DLD1 (cell line): ENCODE results near the gene CMTM7.

ENCODE experiments used
- in situ Hi-C: cut with HindIII; loops from 2 replicates; pipeline ENCODE4 v1.10.0; 2017; ENCODE audit warnings: low sequenced_read_pairs

CMTM7 gene

DNA sequence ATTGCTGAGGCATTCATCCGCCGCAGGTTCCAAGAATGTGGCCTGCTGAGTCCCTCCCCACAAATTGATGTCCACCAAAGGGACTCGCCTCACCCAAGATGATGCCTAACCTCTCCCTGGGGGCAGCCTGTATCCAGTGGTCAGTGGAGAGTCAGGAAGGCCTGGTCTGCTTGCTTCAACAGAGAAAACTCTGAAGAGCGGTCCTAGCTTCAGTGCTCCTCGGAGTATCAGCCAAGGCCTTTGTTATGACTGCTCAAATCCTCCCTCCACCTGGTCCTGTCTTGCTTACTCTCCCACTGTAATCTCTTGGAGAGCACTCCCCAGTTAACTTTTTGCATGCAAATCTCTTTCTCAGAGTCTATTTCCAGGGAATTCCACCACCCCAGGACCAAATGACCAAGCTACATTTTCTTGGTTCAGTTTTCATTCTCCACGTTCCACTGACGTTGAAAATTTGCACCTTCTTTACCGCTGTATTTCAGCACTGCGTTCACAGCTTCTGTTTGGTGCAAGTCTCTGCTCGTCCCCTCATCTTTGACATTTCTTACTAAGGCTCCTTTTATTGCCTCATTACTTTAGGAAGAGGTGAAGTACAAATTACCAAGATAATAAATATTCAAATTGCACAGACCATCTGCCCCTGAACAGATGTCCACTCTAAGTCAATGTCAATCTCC, 22.3 kb downstream of the CMTM7 start:
- in situ Hi-C loops, result no loop called here

DNA sequence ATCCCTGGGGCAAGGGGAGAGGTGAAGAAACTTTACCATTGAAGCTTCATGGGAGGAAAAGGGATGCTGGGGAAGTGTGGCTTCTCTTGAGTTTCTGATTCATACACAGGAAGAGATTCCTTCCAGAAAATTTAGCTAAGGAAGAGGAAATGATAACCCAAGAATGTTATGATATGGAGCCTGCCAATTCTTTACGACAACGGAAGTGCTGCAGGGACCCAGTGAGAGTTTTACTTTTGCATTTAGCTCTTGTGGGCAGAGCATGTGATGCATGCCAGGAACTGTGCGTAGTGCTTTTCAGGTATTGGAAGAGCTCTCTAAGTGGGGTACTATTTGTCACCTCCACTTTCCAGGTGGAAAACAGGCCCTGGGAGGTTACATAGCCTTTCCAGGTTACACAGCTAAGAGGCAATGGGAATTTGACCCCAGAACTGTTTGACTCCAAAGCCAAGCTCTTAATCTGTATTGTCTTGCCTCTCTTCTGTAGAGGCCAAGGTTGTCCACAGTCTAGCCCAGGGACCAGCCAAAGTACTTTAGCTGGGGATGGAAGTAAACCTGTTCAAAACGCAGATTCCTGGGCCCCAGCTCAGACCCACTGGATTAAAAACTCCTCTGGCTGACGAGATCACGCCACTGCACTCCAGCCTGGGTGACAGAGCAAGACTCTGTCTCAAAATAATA, 23.0 kb downstream of the CMTM7 start:
- in situ Hi-C loops, result no loop called here

DNA sequence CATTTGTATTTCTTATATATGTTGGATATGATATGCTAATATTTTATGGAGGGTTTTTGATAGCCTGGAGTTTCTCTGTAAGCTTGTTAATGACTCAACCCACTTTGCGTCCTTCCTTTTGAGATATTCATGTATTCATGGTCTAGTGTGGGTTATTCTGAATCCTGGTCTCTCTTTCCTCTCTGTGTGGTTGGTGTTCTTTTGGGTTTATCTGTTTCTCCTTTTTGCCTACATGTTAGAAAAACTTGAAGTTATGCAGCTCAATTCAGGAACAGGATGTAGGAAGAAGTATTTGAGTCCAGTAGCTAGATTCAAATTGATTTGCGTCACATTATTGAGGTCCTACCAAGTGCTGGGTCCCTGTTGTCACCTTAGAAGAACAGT, 28.1 kb downstream of the CMTM7 start:
- in situ Hi-C loops, result no loop called here

DNA sequence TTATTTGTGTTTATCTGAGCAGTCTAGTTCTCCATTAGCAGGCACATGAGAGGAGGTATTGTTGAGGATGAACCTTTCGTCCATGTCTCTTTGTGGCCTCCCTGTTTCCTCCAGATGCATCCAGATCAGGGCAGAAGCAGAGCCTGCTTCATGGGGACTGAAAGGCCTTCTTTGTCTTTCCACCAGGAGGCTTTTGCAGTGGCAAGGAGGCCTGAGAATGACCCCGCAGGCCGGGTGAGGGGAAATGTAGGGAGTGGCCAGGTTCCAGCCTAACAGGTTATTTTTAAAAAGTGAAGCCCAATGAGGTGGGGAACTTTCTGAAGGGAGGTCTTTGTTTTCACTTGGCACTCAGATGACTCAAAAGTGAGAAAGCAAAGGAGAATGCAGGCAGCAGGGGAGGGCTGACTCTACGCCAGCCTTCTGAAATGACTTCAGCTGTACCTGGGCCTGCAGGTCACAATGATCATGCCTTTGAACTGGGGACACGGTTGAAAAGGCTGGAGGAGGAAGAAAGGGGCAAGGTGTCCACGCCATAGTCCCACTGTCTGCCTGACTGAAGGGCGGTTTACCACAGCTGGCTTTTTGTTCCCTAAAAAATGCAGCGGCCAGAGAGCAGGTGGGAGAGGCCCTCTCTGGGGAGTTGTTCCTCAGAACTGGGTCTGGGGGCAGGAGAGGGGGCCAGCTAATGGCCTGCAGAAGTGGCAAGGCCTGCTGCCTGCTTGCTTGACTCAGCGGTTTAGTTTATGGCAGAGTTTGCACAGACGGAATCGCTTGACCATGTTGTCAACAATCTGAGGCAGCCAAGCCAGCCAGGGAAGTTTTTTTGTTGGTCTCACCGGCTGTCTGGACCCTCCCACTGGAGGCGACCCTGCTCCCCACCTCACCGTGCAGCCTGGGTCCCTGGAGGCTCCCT, 28.7 kb downstream of the CMTM7 start:
- in situ Hi-C loops, result no loop called here

DNA sequence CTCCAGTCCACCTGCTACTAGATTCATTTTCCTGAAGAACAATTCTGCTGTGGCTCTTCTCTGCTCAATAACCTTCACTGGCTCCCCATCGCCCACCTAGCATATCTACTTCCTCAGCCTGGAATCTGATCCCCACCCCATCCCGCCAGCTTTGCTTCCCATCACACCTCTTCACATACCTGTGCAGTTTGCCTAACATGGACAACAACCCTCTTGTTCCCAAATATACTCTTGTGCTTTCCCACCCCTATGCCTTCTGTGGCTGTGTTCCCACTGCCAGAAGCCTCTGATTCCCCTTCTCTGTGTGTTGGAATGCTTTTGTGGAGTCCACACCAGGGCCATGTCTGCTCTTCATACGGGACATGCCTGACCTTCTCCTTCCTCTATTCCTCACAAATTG, 29.5 kb downstream of the CMTM7 start:
- in situ Hi-C loops, result no loop called here

DNA sequence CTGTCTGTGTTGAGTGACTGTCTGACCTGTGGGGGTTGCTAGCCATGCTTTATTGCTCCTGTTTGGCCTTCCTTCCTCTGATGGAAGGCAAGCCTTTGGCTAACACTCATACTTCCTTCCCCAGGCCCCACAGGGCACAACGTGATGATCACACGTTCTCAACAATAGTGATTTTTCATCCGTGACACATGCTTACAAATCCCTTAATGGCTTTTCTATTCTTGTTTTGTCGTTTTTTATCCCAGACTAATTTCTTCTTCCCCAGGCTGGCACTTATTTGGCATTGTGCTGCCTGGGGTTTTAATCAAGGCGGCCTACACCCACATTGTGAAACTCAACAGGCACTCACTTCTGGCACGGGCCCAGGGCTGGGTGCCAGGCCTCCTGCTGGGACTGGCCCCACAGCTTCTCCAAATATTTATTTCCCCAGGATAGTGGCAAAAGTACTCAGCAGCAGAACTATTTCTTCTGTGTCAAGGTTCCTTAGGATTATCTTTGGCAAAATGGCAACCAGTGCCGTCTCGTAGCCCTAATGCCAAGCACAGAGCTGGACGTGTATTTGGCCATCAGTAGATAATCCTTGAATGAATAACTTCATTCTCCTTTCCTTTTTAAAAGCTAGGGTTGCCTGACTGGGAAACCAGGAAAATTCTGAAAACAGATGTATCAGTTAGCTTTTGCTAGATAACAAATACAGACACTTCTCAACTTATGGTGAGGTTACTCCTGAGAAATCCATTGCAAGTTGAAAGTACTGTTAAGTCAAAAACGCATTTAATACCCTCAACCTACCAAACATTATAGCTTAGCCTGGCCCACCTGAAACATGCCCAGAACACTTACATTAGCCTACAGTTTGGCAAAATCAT, 30.6 kb downstream of the CMTM7 start:
- in situ Hi-C loops, result no loop called here

DNA sequence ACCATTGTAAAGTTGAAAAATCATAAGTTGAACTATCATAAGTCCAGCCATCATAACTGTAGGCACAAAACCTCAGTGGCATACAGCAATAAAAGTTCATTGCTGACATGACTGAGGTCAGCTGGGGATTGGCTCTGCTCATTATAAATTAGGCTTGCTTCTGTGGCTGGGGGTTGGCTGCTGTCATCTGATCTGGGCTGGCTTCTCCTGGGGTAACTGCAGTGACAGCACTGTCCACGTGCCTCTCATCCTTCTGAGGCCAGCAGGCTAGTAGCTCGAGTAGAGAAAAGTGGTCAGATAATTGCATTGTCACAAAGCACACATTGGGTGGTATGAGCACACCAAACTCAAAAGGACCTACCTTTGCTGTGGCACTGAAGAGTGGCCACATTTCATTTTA, 31.3 kb downstream of the CMTM7 start:
- in situ Hi-C loops, result no loop called here

DNA sequence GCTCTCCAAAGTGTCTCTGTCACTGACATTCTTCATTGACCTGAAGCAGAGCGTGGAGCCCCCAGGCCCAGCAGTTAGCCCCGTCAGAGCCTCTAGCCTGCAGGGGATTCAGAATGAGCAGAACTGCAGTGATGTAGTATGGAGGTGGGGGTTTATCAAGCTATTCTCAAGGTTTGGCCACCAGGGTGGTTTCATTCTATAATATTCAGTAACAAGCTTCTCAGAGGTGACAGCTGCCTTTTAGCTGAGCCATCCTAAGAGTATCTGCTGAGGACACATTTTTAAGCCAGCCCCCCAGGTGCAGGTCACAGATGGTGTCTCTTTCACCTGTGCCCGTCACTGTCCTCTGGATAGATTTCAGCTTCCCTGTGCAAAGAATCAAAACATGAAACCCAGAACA, 31.9 kb downstream of the CMTM7 start:
- in situ Hi-C loops, result no loop called here

DNA sequence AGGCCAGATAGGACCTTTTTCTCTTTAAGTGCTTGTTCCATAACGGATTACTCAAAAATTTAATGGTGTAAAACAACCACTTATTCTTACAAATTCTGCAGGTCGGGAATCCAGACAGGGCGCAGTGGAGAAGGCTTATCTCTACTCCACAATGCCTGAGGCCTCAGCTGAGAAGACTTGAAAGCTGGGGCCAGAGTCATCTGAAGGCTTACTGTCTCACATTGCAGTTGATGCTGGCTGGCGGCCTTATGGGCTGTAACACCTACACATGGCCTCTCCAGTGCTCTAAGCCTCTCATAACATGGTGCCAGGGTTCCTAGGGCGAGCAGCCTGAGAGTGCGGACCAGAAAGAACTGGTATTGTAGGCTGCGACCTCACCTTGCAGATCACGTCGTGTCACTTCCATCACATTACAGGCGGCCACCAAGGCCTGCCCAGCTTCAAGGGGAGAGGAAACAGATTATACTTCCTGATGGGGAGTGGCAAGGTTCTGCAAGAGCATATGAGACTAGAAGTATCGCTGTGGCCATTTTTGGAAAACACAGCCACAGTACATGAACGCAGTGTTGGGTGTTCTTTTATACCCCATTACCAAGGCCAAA, 32.4 kb downstream of the CMTM7 start:
- in situ Hi-C loops, result no loop called here

DNA sequence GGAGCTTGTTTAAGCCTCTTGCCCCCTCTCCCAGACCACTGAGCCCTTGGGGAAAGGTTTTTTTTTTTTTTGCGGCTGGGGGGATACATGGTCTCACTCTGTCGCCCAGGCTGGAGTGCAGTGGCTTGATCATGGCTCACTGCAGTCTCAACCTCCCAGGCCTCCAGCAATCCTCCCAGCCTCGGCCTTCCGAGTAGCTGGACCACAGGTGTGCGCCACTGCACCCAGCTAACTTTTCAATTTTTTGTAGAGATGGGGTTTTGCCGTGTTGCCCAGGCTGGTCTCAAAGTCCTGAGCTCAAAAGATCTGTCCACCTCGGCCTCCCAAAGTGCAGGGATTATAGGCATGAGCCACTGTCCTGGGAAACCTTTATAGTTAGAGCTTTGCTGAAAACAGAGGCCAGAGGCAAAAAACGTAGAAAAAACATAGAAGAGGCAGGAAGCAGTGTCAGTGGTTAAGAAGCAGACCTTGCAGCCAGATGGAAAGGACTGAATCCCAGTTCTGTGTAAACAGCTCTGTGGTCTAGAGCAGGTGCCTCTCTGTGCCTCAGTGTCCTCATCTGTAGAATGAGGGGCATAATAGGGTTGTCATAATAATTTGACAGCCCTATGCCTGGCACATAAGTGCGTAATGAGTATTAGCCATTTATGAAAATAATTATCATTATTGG, 33.1 kb downstream of the CMTM7 start:
- in situ Hi-C loops, result no loop called here

DNA sequence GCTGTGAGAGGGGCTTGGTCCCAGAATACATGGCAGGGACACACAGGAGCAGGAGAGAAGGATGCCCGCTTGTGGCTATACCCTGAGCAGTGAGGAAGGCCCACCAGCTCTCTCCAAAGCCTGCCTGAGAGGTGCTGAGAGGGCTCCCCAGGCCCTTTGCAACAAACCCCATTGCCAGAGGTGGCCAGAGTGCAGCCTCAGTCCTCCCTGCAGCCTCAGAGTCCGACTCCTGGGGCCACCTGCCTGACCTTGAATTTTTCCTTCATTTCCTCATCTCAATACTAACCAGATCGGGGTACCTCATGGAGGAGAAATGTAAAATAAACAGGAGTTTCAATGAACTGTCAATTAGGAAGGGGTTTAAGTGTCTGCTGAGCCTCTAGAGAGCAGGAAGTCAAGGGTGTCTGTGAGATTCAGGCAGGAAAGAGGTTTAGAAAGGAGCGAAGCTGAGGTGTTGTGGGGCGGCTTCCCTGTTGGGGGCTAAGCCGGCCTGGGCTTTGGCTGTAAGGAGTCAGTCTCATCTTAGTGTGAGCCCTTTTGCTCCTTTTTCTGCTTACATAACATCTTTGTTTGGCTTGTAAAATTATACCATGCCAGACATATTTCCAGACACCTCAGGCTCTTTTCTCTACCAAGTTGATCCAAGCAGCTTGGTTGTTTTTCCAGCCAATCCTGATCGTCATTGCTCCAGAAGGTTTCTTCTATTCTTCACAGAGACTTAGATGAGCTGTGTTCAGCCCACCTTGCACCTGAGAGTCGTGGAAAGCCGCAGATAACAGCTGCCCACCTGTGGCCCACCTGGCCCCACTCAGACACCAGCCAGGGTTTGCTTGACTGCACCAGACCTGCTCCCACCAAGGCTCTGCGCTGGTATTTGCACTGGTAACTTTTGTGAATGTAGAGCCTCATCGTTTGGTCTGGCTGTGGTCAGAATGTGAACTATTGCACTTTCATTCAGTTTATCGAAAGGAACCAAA, 36.7 kb downstream of the CMTM7 start:
- in situ Hi-C loops, result no loop called here

DNA sequence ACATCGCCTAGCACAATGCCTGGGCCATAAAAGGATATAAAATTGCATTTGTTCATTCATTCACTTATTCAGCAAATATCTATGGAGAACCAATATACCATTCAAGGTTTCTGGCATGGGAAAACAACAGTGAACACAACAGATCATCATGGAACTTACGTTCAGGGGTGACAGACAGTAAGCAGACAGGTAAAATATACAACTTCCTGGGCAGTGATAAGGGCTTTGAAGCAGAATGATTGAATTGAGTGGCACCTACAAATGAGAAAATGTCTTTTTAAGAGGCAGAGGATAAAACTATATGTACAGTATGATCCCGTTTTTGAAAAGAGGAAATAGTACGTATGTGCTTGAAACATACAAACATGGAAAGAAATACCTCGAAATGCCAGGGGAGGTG, 39.2 kb downstream of the CMTM7 start:
- in situ Hi-C loops, result no loop called here

DNA sequence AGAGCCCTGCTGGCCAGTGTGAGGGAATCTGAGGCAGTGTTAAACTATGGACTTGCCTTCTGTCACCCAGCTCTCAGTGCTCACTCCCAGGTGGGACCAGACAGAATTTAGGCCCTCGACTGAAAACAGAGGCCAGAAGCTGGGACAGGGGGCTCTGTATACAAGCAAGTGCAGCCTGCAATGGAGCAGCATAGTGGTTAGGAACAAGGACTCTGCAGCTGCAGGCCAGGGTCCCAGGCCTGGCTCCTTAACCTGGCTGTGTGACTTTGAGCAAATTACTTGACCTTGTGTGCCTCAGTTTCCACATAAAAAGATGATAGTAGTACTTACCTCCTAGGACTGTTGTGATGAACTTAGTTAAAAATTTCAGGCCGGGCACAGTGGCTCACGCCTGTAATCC, 39.8 kb downstream of the CMTM7 start:
- in situ Hi-C loops, result no loop called here

DNA sequence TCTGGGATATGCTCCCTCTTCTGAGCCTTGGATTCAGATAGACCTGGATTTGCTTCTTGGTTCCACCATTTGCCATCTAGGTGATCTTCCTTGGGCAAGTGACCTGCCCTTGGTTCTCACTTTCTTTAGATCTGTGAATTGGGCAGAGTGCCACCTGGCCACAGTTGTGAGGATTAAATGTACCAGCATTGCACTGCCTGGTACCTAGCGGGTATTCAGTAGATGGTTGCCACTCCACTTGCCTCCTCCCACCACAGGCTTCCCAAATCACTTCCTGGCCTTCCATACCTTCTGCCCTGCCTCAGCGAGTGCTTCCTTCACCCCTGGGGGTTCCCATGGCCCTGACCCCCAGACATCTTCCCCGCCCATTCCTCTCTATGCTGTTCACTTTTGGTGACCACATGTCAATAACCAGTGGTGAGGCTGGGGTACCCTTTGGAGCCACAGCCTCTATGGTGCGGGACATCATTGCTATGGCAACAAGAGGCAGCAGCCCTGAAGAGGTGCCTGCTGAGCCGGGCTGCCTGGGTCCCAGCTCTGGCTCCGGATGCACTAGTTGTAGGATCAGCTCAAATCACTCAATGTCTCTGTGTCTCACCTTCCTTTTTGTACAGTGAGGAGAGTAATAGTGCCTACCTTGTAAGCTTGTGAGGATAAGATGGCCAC, 40.5 kb downstream of the CMTM7 start:
- in situ Hi-C loops, result no loop called here

DNA sequence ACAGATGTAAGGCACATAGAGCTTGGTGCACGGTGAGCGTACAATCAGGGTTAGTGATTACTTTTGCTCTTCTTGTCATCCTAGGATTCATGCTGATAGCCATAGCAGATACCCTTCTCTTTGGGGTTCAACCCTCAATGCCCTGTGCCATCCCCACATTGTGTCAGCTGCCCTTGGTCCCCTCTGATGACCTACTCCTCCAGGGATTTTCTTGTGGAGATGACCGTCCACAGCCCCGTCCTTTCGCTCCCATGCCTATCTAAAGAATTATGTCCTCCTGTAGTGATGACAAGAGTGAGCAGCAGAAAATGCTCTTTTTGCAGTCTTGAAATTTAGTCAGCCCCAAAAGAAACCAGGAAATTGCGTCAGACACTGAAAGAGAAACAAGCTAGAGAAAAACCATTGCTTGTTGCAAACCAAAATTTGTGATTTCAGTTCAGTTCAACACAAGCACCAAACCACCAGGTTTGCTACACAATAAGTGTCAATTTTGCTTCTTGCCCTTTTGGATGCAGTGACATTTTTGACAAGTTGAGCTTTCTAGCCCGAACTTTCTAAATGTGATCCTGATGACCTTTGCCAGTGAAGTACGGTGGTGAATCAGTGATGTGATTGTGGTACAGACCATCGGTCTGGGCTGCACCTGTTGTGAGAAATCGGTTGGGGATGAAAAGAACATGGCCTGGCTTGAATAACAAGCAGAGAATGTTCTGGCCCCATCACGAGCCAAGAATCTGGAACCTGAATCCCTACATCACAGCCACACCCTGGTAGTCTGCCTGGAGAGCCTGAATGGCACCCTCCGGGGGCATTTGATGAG, 41.3 kb downstream of the CMTM7 start:
- in situ Hi-C loops, result no loop called here

DNA sequence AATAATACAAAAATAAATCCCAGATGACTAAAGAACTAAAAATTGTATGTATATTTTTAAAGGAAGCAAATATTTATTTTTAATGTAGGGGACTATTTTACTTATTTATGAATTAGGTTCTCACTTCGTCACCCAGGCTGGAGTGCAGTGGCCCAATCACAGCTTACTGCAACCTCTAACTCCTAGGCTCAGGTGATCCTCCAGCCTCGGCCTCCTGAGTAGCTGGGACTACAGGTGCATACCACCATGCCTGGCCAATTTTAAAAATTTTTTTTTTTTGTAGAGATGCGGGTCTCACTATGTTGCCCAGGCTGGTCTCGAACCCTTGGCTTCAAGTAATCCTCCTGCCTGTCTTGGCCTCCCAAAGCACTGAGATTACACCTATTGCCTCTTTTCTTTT, 42.6 kb downstream of the CMTM7 start:
- in situ Hi-C loops, result no loop called here
